HepG2 (cell line): Measurements from ENCODE around the gene ETS1. TPM values are rescaled to one million over a fixed set of nuclear protein-coding genes. Genes with fewer than 3 reads are reported as not detected.

Source experiments
- ATAC-seq: fragments of 200-7000 bp; cut with Tn5 transposase; 3 replicates; pipeline ENCODE4 v1.9.1; 2020; ENCODE audit warnings: mild to moderate bottlenecking, moderate library complexity
- BruUV-seq: library from RNA; stranded (reverse); fragments of 400-500 nt; replicated peaks from 2 replicates; lab custom pipeline; 2021; lab: Mats Ljungman, UMichigan
- CTCF ChIA-PET: fragments of 300-600 bp; formaldehyde crosslinking; extraction: SDS; loops from one replicate; lab custom pipeline; 2021; ENCODE audit warnings: low total read pairs, inconsistent platforms, low intra/inter-chr PET ratio; lab: Yijun Ruan, JAX
- POLR2A ChIA-PET: fragments of 350-600 bp; sonication (Branson Sonifier 250); formaldehyde crosslinking; loops from one replicate; lab custom pipeline; 2020; ENCODE audit warnings: antibody characterized with exemption, inconsistent platforms; lab: Yijun Ruan, JAX
- DNase-seq: peaks from one replicate; pipeline ENCODE4 v3.0.0-alpha.2; 2015; ENCODE audit warnings: low spot score
- FAIRE-seq: peaks from 3 replicates; lab custom pipeline; 2011; peaks lifted over from hg19 to GRCh38; lab: Jason Lieb, UNC
- H2AFZ ChIP-seq: one replicate; pipeline ENCODE4 v1.6.1; 2011; ENCODE audit warnings: low read length, inconsistent platforms
- H3K27ac ChIP-seq: fragments of 300-600 bp; 3 replicates; pipeline ENCODE4 v1.8.0; 2011; ENCODE audit warnings: mixed run types, mild to moderate bottlenecking, mixed read lengths, low read length, inconsistent platforms; ENCODE audit not compliant: insufficient read depth; ENCODE audit errors: extremely low read length
- H3K27me3 ChIP-seq, 2 experiments: fragments of 200-600 bp in 1 of 2; 2 replicates in 1 of 2; 3 replicates in 1 of 2; pipeline versions ENCODE4 v1.6.0 to v1.8.0; 2011; ENCODE audit warnings: low read length in 2 of 2, mild to moderate bottlenecking in 2 of 2, moderate library complexity in 2 of 2, inconsistent platforms in 1 of 2; ENCODE audit not compliant: insufficient read depth in 2 of 2, control insufficient read depth in 1 of 2
- H3K36me3 ChIP-seq, 2 experiments: fragments of 200-600 bp in 1 of 2; replicated peaks in 1 of 2; 2 replicates in 1 of 2; 3 replicates in 1 of 2; pipeline versions ENCODE4 v1.5.1 to v1.8.0; 2011; ENCODE audit warnings: low read length in 2 of 2, inconsistent platforms in 1 of 2; ENCODE audit not compliant: insufficient read depth in 2 of 2, control insufficient read depth in 1 of 2
- H3K4me1 ChIP-seq: 2 replicates; pipeline ENCODE4 v1.5.1; 2012; ENCODE audit warnings: low read length, inconsistent platforms; ENCODE audit not compliant: insufficient read depth
- H3K4me2 ChIP-seq: 2 replicates; pipeline ENCODE4 v1.6.0; 2011; ENCODE audit warnings: low read depth, low read length, inconsistent platforms
- H3K4me3 ChIP-seq, 3 experiments: fragments of 200-600 bp in 1 of 3; sonication (generic), shearing (Covaris generic) in 1 of 3; replicated peaks in 1 of 3; 2 replicates each; pipeline ENCODE4 v1.5.1; 2011 to 2016; ENCODE audit warnings: low read length in 3 of 3, inconsistent platforms in 2 of 3, low read depth in 2 of 3, mild to moderate bottlenecking in 2 of 3, control low read depth in 1 of 3, mixed read lengths in 1 of 3; ENCODE audit not compliant: insufficient read depth in 1 of 3
- H3K79me2 ChIP-seq: one replicate; pipeline ENCODE4 v1.6.1; 2011; ENCODE audit warnings: low read length, inconsistent platforms; ENCODE audit not compliant: insufficient read depth
- H3K9ac ChIP-seq: 2 replicates; pipeline ENCODE4 v1.6.0; 2011; ENCODE audit warnings: mild to moderate bottlenecking, low read depth, low read length, inconsistent platforms; ENCODE audit not compliant: insufficient read depth
- H3K9me3 ChIP-seq: 2 replicates; pipeline ENCODE4 v1.5.1; 2012; ENCODE audit warnings: mild to moderate bottlenecking, low read length
- H4K20me1 ChIP-seq: 2 replicates; pipeline ENCODE4 v1.6.0; 2011; ENCODE audit warnings: inconsistent platforms, mild to moderate bottlenecking, low read length, moderate library complexity; ENCODE audit not compliant: insufficient read depth
- CBX5 ChIP-seq: sonication (generic); formaldehyde crosslinking; IDR thresholded peaks from 2 replicates; pipeline ENCODE4 v1.4.0; 2020; ENCODE audit warnings: missing genetic modification reagents, borderline replicate concordance
- CCDC6 ChIP-seq: sonication (generic); formaldehyde crosslinking; IDR thresholded peaks from 2 replicates; pipeline ENCODE4 v1.8.1; 2022; ENCODE audit warnings: mild to moderate bottlenecking, missing genetic modification reagents, moderate library complexity
- ISX ChIP-seq: sonication (generic); formaldehyde crosslinking; conservative IDR thresholded peaks from 2 replicates; pipeline ENCODE4 v1.5.0; 2020; ENCODE audit warnings: missing genetic modification reagents
- KDM4B ChIP-seq: sonication (generic); formaldehyde crosslinking; IDR thresholded peaks from 2 replicates; pipeline ENCODE4 v1.4.0; 2020; ENCODE audit warnings: missing genetic modification reagents
- MAFG ChIP-seq: sonication (generic); formaldehyde crosslinking; IDR thresholded peaks from 2 replicates; pipeline ENCODE4 v1.5.1; 2020; ENCODE audit warnings: mild to moderate bottlenecking, missing genetic modification reagents
- SRSF4 ChIP-seq: fragments of 200-400 bp; formaldehyde crosslinking; IDR thresholded peaks from one replicate; pipeline ENCODE4 v1.6.1; 2018; ENCODE audit warnings: mild to moderate bottlenecking, low read depth, low read length, moderate library complexity; ENCODE audit not compliant: poor library complexity, severe bottlenecking
- ZNF567 ChIP-seq: sonication (generic); formaldehyde crosslinking; IDR thresholded peaks from 2 replicates; pipeline ENCODE4 v1.8.1; 2023; ENCODE audit warnings: mild to moderate bottlenecking, missing genetic modification reagents, borderline replicate concordance
- ZNF713 ChIP-seq: sonication (generic); formaldehyde crosslinking; IDR thresholded peaks from 2 replicates; pipeline ENCODE4 v1.4.0; 2020; ENCODE audit warnings: mild to moderate bottlenecking, missing genetic modification reagents
- WGBS: methylation state at CpG from one replicate; pipeline ENCODE4 v1.1.6; 2017; ENCODE audit warnings: low lambda C conversion rate; 5-methylcytosine and 5-hydroxymethylcytosine counted together
- in situ Hi-C: cut with HindIII; loops from 2 replicates; pipeline ENCODE4 v1.10.0; 2017; ENCODE audit warnings: low pct_unique_long_range_greater_than_20kb; ENCODE audit not compliant: extremely low pct_ligation_motif_present
- intact Hi-C: fragments of 100-400 bp; cut with micrococcal nuclease; formaldehyde crosslinking; loops from one replicate; pipeline ENCODE4 v1.10.0; 2022; ENCODE audit not compliant: unreplicated experiment
- polyA plus RNA-seq, 8 experiments: library from polyadenylated mRNA; depleted of rRNA in 3 of 8; stranded (reverse) in 7 of 8; unstranded in 1 of 8; fragments of >200 nt; fragmentation: Illumina TruSeq in 4 of 8; extraction: Trizol in 4 of 8; gene quantifications; 2 replicates each; pipeline versions ENCODE4 v1.2.1 to v1.2.3, GENCODE V29; 2011 to 2016; ENCODE audit warnings: low read depth in 4 of 8, missing spikeins in 1 of 8, mixed read lengths in 1 of 8; ENCODE audit not compliant: insufficient read depth in 1 of 8
- total RNA-seq, 5 experiments: library from RNA; depleted of rRNA; stranded (reverse); fragments of >200 nt; fragmentation: Illumina TruSeq; extraction: Trizol; gene quantifications; 2 replicates each; pipeline ENCODE4 v1.2.3, GENCODE V29; 2016; ENCODE audit warnings: low read depth in 1 of 5
- TF ChIP-seq, protein P1 (sequence below), 2 experiments: fragments of 450-650 bp in 1 of 2; sonication (generic) in 1 of 2; formaldehyde crosslinking in 1 of 2; IDR thresholded peaks; 2 replicates each; pipeline versions ENCODE4 v1.6.1 to v1.8.0; 2016 to 2022; ENCODE audit warnings: antibody characterized with exemption in 1 of 2, mild to moderate bottlenecking in 1 of 2, missing genetic modification reagents in 1 of 2
- TF ChIP-seq, protein P2 (sequence below): sonication (generic); formaldehyde crosslinking; conservative IDR thresholded peaks from 2 replicates; pipeline ENCODE4 v1.8.0; 2022; ENCODE audit warnings: low read depth, missing genetic modification reagents
- TF ChIP-seq, protein P3 (sequence below): sonication (generic); formaldehyde crosslinking; IDR thresholded peaks from 2 replicates; pipeline ENCODE4 v1.4.0; 2020; ENCODE audit warnings: mild to moderate bottlenecking, missing genetic modification reagents

ETS1 gene
- total and polyA plus RNA-seq, 2 of the 13 experiments (the other 11 are each of a cell fraction or from before 2014, with no cell fraction given): 0.18 to 0.34 TPM

DNA sequence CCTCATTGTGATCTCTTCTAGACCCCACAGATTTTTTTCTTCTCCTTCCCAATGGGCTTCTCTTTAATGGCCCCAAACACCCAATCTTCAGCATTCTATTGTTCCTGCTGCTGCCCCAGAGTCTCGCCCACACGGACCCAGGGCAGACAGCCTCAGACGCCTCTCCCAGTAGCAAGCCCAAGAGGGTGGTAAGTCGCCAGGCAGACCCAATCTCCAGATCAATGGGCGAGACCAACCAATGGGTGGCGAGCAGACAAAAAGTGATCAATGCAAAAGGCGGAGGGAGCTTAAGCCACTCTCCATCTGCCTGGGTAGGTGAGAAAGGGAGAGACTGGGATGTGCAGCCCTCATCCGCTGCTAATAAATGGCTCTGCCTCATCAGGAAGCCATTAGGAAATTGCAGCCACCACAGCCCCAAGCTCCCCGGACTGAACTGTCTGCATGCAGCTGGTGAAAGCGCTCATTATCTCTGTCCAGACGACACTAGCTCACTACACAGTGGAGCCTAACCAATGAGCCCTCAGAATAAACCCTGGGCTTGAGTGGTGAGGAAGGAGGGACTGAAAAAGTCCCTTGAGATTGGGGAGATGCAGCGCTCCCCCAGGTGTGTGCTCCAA, 81.8 kb downstream of the ETS1 start:
- Histone ChIP-seq H3K4me1 (no peaks in the 10 kb centered on the region), H3K9ac (no peak overlapping the region), H3K27me3 (peaks cover 0 to 3% of the 10 kb centered on the region in 2 experiments; a peak in 1 of 5 replicates), H2AFZ (no peak overlapping the region), H3K9me3 (no peaks in the 10 kb centered on the region), H3K27ac (no peak overlapping the region), H3K36me3 (no peaks in the 10 kb centered on the region), H4K20me1 (no peaks in the 10 kb centered on the region), H3K4me2 (no peak overlapping the region), H3K79me2 (no peaks in the 10 kb centered on the region), H3K4me3 (no peak overlapping the region)
- ChIA-PET POLR2A (no interaction called here), CTCF (no interaction called here)
- intact Hi-C loops: no loop called here
- WGBS: 52% methylated on average over 5 of the region's 12 CpGs
- FAIRE-seq (no peak), ATAC-seq (no peak), DNase-seq (no peak)
- in situ Hi-C loops: no loop called here
- BruUV-seq: no TSS peak
- TF ChIP-seq, protein P1, sequence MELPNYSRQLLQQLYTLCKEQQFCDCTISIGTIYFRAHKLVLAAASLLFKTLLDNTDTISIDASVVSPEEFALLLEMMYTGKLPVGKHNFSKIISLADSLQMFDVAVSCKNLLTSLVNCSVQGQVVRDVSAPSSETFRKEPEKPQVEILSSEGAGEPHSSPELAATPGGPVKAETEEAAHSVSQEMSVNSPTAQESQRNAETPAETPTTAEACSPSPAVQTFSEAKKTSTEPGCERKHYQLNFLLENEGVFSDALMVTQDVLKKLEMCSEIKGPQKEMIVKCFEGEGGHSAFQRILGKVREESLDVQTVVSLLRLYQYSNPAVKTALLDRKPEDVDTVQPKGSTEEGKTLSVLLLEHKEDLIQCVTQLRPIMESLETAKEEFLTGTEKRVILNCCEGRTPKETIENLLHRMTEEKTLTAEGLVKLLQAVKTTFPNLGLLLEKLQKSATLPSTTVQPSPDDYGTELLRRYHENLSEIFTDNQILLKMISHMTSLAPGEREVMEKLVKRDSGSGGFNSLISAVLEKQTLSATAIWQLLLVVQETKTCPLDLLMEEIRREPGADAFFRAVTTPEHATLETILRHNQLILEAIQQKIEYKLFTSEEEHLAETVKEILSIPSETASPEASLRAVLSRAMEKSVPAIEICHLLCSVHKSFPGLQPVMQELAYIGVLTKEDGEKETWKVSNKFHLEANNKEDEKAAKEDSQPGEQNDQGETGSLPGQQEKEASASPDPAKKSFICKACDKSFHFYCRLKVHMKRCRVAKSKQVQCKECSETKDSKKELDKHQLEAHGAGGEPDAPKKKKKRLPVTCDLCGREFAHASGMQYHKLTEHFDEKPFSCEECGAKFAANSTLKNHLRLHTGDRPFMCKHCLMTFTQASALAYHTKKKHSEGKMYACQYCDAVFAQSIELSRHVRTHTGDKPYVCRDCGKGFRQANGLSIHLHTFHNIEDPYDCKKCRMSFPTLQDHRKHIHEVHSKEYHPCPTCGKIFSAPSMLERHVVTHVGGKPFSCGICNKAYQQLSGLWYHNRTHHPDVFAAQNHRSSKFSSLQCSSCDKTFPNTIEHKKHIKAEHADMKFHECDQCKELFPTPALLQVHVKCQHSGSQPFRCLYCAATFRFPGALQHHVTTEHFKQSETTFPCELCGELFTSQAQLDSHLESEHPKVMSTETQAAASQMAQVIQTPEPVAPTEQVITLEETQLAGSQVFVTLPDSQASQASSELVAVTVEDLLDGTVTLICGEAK (IDR thresholded peaks at IDR 0.05): no peak
- TF ChIP-seq, protein P1 (CRISPR knock-in tag; IDR thresholded peaks at IDR 0.05): no peak
- no peak for TF ChIP-seq ZNF567
- TF ChIP-seq, protein P2, sequence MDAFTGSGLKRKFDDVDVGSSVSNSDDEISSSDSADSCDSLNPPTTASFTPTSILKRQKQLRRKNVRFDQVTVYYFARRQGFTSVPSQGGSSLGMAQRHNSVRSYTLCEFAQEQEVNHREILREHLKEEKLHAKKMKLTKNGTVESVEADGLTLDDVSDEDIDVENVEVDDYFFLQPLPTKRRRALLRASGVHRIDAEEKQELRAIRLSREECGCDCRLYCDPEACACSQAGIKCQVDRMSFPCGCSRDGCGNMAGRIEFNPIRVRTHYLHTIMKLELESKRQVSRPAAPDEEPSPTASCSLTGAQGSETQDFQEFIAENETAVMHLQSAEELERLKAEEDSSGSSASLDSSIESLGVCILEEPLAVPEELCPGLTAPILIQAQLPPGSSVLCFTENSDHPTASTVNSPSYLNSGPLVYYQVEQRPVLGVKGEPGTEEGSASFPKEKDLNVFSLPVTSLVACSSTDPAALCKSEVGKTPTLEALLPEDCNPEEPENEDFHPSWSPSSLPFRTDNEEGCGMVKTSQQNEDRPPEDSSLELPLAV (CRISPR knock-in tag): no peak
- no peak for TF ChIP-seq CBX5
- no peak for TF ChIP-seq CCDC6
- TF ChIP-seq SRSF4: no peak
- no peak for TF ChIP-seq ISX (CRISPR knock-in tag)
- no peak for TF ChIP-seq KDM4B (CRISPR knock-in tag)
- no peak for TF ChIP-seq MAFG
- no peak for TF ChIP-seq ZNF713 (CRISPR knock-in tag)
- TF ChIP-seq, protein P3, sequence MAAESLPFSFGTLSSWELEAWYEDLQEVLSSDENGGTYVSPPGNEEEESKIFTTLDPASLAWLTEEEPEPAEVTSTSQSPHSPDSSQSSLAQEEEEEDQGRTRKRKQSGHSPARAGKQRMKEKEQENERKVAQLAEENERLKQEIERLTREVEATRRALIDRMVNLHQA (CRISPR knock-in tag): no peak
